ENCODE measurements around the gene MAN1A2.
"Not testable (repeated sequence)": the region's sequence is repeated elsewhere in the genome, so short reads cannot be mapped to it uniquely, and the experiment has no call there.

MAN1A2 gene

GRCh38 chr1:117367046-117368025 lies at the start of gene MAN1A2:
Gene MAN1A2, plus strand, starts transcription at chr1:117367449. Its CDS starts 735 bp downstream, at chr1:117368184.
- DNase-seq (ENCODE audit: low read depth in 2 of 2): peak; percentile 60 to 67

GRCh38 chr1:117318011-117318410 lies 49.2 kb upstream of the MAN1A2 start:
- no peak for DNase-seq (ENCODE audit: low read depth in 2 of 2)

- DNase-seq (ENCODE audit: low read depth in 2 of 2): no peak
Measured at GRCh38 chr1:117318426-117318825, 48.8 kb upstream of the MAN1A2 start.

DNA sequence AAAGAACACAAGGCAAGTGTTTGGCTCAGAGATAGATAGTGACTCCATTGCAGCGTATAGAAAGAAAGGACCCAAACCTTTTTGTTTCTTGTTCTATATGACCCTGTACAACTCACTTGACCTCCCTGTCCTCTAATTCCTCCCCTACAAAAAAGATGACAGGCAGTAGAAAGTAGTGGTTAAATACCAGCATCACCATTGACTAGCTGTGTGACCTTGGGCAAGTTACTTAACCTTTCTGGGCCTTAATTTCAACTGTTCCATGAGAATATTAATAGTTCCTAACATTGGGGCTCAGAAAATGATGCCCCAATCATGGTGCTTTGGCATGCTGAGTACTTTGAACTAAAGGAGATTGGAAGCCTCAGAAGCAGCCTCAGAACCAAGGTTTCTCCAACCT lies 46.7 kb upstream of the MAN1A2 start:
- DNase-seq (ENCODE audit: low read depth in 2 of 2): no peak

DNA sequence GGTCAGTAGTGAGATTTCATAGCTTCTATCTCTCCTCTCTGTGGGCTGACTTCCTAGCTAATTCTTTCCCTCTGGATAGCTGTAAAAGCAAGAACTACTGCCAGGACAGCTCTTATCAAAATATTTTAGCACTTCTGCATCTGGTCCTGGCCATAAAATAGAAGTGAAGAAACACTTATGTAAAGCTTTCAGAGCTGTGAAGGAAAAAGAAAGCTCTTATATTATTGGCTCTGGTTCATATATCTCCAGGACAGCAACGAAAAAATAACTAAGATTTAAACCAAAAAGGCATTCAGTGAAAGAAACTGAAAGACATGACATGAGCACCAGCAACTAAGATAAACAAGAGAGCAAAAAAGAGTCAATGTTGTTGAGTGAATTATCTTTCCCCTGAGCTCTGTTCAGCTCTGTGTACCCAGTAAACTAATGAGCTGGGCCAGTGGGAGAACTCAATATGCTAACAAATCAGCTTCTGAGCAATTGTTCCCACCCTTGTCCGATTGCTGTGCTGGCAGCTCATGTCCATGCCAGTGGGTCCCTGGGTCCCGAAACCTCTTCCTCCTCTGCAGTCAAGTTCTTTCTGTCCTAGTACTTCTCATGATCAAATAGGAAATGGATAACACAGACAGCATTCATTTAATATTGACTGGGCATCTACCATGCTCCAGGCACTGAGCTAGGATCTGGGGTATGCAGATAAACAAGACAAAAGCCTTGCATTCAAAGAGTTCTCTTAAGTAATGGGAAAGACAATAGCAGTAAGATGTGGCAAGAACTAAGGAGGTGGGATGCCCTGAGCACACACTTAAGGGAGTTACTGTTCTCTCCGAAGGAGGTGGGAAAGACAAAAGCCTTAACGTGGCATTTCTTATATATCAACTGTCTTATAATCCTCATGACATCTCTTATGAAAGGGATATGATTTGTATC lies 45.3 kb upstream of the MAN1A2 start:
- no peak for DNase-seq (ENCODE audit: low read depth in 2 of 2)

DNA sequence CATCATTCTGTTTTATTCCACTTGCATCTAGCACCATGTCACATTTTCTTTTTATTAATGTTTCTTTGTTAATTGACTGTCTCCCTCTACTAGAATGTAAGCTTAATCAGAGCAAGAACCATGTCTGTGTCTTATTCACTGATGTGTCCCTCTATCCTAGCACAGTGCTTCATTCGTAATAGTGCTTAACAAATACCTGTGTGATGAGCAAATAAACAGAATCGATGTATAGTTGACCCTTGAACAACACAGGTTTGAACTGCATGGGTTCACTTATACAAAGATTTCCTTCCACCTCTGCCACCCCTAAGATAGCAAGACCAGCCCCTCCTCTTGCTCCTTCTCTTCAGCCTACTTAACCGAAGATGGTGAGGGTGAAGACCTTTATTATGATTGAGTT lies 42.9 kb upstream of the MAN1A2 start:
- DNase-seq (ENCODE audit: low read depth in 2 of 2): no peak

DNA sequence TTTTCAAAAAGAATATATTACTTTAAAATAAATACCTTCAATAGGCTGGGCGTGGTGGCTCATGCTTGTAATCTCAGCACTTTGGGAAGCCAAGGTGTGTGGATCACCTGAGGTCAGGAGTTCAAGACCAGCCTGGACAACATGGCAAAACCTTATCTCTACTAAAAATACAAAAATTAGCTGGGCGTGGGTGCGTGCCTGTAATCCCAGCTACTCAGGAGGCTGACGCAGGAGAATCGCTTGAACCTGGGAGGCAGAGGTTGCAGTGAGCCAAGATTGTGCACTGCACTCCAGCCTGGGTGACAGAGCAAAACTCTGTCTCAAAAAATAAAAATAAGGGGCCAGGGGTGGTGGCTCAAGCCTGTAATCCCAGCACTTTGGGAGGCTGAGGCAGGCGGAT lies 41.2 kb upstream of the MAN1A2 start:
- DNase-seq (ENCODE audit: low read depth in 2 of 2): not testable (repeated sequence)

DNA sequence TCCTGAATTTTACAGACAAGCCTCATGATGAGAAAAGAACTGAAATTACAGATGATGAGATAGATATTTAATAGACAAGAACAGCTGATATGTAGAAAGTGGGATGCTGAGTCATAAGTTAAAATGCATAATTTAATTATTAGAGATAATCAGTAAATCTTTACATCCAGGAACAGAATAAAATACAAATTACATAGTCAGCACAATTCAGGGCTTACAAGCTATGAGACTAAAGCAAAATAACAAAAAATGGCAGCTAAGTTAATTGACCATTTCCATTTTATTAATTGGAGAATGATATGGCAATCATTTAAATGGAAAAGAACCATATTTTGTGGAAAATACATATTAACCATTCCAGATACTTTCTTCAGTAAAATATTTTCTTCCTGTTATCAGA lies 40.2 kb upstream of the MAN1A2 start:
- DNase-seq (ENCODE audit: low read depth in 2 of 2): no peak

DNA sequence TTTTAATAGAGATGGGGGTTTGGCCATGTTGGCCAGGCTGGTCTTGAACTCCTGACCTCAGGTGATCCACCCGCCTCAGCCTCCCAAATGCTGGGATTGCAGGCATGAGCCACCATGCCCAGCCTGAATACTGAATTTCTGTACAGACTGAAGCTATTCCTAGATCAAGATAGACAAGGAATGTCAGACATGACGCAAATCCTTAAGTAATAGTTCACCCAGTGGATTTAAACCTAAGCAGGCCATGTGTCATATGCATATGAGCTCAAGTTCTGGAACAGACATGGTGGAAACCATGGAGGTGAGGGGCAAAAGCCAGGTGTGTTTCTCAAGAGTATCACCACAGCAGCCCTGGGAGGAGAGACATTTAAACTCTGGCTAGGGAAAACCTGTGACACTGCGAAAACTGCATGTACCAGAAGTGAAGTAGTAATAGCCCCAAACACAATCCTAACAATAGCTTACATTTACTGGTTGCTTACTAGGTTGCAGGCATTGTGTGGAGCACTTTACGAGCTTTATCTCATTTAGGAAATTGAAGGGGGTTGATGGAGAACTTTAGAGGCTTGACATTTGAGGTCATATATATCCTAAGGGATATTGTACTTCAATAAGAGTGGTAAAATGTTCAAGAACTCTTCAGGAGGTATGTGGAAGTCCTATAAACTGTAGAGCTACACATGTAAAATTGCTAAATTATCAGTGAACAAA lies 31.7 kb upstream of the MAN1A2 start:
- no peak for DNase-seq (ENCODE audit: low read depth in 2 of 2)

DNA sequence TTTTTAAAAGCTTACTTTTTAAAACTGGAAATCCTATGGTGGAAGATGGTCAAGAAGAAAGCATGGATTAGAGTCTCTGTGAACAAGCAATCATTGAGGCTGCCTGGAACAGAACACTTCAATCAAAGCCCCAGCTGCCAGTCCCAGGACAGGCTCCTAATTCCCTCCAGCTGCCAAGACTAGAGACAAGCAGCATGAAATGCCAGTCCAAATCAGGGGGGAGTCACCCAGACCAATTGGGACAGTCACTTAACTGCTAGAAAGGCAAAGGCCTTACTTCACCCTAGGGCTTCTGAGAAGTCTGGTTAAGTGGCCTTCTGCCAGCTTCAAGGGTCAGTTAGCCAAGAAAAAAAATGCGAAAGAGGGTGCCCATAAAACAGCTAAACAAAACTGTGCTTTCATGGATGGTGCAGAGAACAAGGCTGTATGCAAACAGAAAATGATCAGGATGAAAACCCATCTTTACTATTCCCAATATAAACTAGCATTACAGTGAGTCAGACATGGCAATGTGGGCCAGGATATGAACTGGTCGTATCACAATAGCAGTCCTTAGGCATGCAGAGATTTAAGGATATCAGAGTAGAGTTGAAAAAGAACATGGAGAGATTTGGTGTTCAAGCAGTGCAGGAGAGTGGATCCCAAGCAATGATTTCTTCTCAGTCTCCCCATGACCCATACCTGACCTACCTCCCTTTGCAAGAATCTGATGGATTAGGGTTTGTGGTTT lies 31.0 kb upstream of the MAN1A2 start:
- no peak for DNase-seq (ENCODE audit: low read depth in 2 of 2)

DNA sequence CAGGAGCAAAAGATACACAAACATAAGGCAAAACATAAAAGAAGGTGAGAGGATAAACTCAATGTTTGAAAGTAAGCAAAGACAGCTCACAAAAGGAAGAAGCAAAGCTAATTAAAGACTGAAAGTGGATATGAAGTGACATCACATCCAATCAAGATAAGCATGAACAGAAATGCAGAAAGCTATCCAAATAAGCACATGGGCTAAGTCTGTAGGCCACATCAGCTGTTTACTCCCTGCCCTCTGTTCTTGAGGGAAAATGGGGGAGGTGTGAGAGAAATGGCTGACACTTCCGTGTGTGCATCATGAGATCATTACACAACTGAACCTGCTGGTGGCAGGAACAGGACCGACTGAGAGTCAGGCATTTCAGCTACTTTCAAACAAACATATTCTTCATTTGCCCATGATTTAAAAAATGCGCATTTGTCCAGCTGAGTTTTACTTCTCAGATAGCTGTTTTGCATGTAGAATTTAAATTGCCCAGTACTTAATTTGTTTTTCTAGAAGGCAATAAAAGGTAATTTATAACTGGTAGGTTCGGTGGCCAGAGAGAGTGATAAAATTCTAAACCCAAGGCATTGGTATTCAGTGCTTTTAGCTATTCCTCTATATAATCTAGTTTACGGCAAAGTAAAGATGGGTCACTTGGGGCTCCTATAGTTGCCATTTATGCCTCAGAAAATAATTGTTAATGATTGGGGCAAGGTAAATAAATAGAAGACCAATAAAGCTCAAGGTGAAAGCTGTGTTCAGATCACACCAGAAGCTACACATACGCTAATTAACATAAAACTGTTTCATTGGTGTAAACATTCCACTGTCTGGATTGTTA lies 27.2 kb upstream of the MAN1A2 start:
- no peak for DNase-seq (ENCODE audit: low read depth in 2 of 2)

DNA sequence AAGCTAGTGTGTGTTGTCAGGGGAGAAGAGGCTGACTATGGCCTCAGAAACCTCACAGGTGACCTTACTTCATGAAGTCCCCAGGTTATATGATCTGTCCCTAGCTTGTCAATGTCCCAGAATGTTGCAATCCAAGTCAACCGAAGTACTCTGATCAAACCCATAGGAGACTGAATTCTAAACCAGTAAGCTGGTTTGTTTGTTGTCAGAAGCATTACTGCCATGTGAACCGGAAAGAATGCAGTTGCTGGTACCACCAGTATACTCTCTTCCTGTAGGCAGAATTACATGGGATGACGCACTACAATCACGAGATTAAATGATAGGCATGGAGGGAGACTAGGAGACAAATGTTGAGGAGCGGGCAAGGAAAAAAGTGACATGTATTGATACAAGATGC lies 26.1 kb upstream of the MAN1A2 start:
- DNase-seq (ENCODE audit: low read depth in 2 of 2): no peak

DNA sequence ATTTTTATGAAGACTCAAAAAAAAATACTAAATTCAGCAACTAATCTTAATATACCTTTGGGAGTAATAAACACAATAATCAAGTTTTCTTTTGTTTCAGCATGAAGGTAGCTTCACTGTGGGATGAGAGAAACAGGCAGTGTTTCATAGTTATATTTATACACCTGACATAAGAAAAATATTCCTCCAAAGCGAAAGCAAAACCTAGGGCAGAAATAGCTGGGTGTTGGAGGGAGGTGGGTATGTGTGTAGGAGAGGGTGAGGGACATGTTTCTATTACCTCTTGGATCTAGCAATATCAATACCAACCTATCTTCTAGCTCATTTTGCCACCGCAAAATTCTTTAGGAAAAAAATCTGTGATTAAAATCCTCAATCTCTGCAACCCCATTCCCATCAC lies 24.9 kb upstream of the MAN1A2 start:
- DNase-seq (ENCODE audit: low read depth in 2 of 2): no peak

GRCh38 chr1:117346206-117346928 lies 20.9 kb upstream of the MAN1A2 start:
- DNase-seq (ENCODE audit: low read depth in 2 of 2): no peak

GRCh38 chr1:117347907-117348306 lies 19.3 kb upstream of the MAN1A2 start:
- DNase-seq (ENCODE audit: low read depth in 2 of 2): no peak

DNA sequence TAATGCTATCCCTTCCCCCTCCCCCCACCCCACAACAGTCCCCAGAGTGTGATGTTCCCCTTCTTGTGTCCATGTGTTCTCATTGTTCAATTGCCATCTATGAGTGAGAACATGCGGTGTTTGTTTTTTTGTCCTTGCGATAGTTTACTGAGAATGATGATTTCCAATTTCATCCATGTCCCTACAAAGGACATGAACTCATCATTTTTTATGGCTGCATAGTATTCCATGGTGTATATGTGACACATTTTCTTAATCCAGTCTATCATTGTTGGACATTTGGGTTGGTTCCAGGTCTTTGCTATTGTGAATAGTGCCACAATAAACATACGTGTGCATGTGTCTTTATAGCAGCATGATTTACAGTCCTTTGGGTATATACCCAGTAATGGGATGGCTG lies 14.6 kb upstream of the MAN1A2 start:
- not testable (repeated sequence) for DNase-seq (ENCODE audit: low read depth in 2 of 2)

GRCh38 chr1:117357833-117358603 lies 9.2 kb upstream of the MAN1A2 start:
- not testable (repeated sequence) for DNase-seq (ENCODE audit: low read depth in 2 of 2)

DNA sequence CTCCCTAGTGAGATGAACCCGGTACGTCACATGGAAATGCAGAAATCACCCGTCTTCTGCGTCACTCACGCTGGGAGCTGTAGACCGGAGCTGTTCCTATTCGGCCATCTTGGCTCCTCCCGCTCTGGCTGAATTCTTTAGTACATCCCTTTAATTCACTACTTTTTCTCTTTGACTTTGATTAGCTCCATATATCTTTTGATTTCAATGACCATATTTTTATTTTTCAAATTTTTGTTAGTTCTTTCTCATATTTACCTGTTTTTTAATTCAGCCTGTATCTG lies 8.7 kb upstream of the MAN1A2 start:
- not testable (repeated sequence) for DNase-seq (ENCODE audit: low read depth in 2 of 2)

Measured in stimulated activated CD4-positive, alpha-beta T cell treated with anti-CD3 and anti-CD28 coated beads, Interleukin-1b, Interleukin-23, amount 100 ng/mL, for 4 hours (primary cell).